GM12801 (cell line): ENCODE measurements around the gene ALKBH2.

ENCODE experiments used
- CTCF ChIP-seq: IDR thresholded peaks from one replicate; pipeline ENCODE4 v1.5.1; 2011; ENCODE audit warnings: control low read depth; ENCODE audit not compliant: insufficient read length; ENCODE audit errors: extremely low read depth

The ALKBH2 gene

GRCh38 chr12:109085590-109085989 is 7.7 kb downstream of the ALKBH2 start:
- no peak for TF ChIP-seq CTCF

- TF ChIP-seq CTCF = no peak
These were observed 8.8 kb downstream of the ALKBH2 start for GRCh38 chr12:109084425-109084824.

GRCh38 chr12:109082751-109083150 is 10.5 kb downstream of the ALKBH2 start:
- no peak for TF ChIP-seq CTCF

GRCh38 chr12:109074866-109075265 is 18.4 kb downstream of the ALKBH2 start:
- no peak for TF ChIP-seq CTCF

- TF ChIP-seq CTCF = no peak
These were observed 23.7 kb downstream of the ALKBH2 start for GRCh38 chr12:109069307-109070271.

GRCh38 chr12:109065853-109066193 is 27.4 kb downstream of the ALKBH2 start:
- TF ChIP-seq CTCF = no peak

GRCh38 chr12:109065154-109065852 is 28.0 kb downstream of the ALKBH2 start:
- no peak for TF ChIP-seq CTCF
